Stimulated activated memory B cell treated with anti-CD40 and anti-IgM and Interleukin-4, amounts not matched to agents 10 μg/mL and 1 μg/mL and 100 μg/mL, for 72 hours (primary cell): ENCODE results near the gene CAMK1.

Experiments
- ATAC-seq: fragments of 150-1000 bp; cut with Tn5 transposase; 2 replicates; pipeline ENCODE4 v1.10.0; 2021
- H3K27ac Mint-ChIP-seq: one replicate; pipeline ENCODE4 v1.8.0; 2022; ENCODE audit warnings: mild to moderate bottlenecking, mixed read lengths
- H3K27me3 Mint-ChIP-seq: one replicate; pipeline ENCODE4 v1.8.0; 2022; ENCODE audit warnings: mixed read lengths
- H3K36me3 Mint-ChIP-seq: one replicate; pipeline ENCODE4 v1.8.0; 2022; ENCODE audit warnings: mixed read lengths
- H3K4me1 Mint-ChIP-seq: one replicate; pipeline ENCODE4 v1.8.0; 2022; ENCODE audit warnings: mixed read lengths
- H3K4me3 Mint-ChIP-seq: one replicate; pipeline ENCODE4 v1.8.0; 2022; ENCODE audit warnings: mild to moderate bottlenecking, moderate library complexity, mixed read lengths
- H3K9me3 Mint-ChIP-seq: one replicate; pipeline ENCODE4 v1.8.0; 2022; ENCODE audit warnings: mixed read lengths

The CAMK1 gene

DNA sequence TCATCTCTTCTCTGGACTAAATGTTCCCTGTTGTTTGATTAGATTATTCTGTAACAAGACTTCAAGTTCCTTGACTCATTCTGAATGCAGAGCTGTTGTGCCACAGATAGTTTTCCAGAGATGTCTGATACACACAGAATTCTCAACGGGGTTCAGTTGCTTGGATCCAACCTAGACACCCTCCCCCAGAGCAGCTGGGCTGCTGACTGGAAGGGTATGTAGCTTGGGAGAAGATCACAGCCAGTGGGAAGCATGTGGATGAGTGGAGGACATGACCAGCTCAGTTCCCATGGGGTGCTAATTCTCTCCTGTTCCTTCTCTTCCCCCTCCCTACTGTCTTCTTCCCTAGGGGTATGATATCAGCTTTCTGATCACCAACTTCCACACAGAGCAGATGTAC lies 33.7 kb upstream of the CAMK1 start:
- peaks cover 51% of the 10 kb centered on the region for H3K36me3 Mint-ChIP-seq

DNA sequence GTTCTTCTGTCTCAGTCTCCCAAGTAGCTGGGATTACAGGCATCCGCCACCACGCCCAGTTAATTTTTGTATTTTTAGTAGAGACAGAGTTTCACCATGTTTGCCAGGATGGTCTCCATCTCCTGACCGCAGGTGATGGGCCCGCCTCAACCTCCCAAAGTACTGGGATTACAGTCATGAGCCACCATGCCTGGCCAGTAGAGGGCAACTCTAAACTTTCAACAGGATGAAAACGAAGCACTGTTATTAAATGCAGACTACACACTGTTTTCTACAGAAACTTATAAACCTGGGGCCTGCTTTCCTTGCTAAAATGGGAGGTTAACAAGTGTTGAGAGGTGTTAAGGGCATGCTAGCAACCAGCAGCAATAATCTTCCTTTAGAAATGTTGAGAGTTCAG lies 30.8 kb upstream of the CAMK1 start:
- Mint-ChIP-seq H3K27ac (no peak overlapping the region), H3K4me1 (peaks cover 44% of the 10 kb centered on the region), H3K36me3 (peaks cover 57% of the 10 kb centered on the region), H3K27me3 (no peaks in the 10 kb centered on the region), H3K4me3 (no peak overlapping the region), H3K9me3 (no peaks in the 10 kb centered on the region)
- no peak for ATAC-seq

More for the DNA sequence above, 33.7 kb upstream of the CAMK1 start:
- Mint-ChIP-seq H3K27ac (peak overlapping the region; percentile 72), H3K4me3 (no peak overlapping the region), H3K27me3 (no peaks in the 10 kb centered on the region), H3K9me3 (no peaks in the 10 kb centered on the region), H3K4me1 (peaks cover 45% of the 10 kb centered on the region)
- no peak for ATAC-seq

DNA sequence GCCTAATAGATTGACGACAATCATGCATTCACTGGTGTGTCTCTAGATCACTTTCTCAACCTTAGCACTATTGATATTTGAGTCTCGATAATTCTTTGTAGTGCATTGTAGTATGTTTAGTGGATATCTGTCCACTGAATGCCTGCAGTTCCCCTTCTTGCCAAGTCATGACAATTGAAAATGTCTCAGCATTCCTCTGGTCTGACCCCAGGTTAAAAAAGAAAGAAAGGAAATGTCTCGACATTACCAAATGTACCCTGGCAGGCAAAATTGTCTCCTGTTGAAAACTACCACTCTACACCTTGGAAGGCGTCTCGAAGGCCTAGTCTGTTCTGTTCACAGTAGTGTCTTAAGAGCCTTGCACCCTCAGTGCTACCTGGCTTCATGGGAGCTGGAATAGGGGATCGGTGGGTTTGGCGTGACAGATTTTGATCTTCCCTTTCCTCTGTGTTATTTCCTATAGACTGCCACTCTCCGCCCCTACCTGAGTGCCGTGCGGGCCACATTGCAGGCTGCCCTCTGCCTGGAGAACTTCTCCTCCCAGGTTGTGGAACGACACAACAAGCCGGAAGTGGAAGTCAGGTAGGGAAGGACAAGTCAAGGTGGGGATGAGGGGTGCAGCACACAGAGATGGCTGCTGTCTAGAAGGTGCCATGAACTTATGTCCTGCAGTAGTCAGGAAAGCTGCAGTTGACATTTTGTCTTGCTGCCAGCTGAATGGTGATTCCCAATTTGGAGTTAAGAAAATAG lies 27.6 kb upstream of the CAMK1 start:
- Mint-ChIP-seq H3K36me3 (peaks cover 47% of the 10 kb centered on the region), H3K27me3 (no peaks in the 10 kb centered on the region), H3K4me1 (peaks cover 45% of the 10 kb centered on the region), H3K27ac (peak overlapping the region; percentile 100), H3K9me3 (no peaks in the 10 kb centered on the region), H3K4me3 (no peak overlapping the region)
- ATAC-seq: no peak

DNA sequence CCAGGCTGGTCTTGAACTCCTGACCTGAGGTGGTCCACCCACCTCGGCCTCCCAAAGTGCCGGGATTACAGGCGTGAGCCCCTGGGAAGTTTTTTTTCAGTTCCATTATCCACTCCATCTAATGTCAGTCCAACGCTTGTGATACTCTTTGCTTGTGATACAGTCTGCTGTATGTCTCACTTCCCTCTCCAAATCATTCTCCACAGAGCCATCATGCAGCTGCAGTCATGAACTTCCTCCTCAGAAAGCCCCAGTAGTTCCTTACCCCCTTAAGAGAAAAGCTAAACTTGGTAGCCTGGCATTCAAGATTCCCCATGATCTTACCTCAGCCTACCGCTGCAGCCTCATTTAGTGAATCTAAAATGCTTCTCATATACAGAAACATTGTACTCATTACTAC lies 25.5 kb upstream of the CAMK1 start:
- ATAC-seq: peak; percentile 73
- Mint-ChIP-seq H3K27ac (peak overlapping the region; percentile 100), H3K36me3 (peaks cover 51% of the 10 kb centered on the region), H3K4me3 (peak overlapping the region; percentile 91), H3K9me3 (no peaks in the 10 kb centered on the region), H3K4me1 (peaks cover 63% of the 10 kb centered on the region), H3K27me3 (no peaks in the 10 kb centered on the region)

DNA sequence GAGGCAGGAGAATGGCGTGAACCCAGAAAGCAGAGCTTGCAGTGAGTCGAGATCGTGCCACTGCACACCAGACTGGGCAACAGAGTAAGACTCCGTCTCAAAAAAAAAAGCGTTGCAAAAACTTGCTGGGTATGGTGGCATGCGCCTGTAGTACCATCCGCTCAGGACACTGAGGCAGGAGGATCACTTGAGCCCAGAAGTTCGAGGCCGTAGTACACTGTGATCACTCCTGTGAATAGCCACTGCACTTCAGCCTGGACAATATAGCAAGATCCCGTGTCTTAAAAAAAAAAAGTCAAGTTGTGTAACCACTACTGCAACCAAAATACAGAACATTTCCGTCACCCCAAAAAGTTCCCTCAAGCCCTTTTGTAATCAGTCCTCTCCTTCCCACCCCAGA lies 24.7 kb upstream of the CAMK1 start:
- no peak for ATAC-seq
- Mint-ChIP-seq H3K4me3 (peak overlapping the region; percentile 91), H3K9me3 (no peaks in the 10 kb centered on the region), H3K27me3 (no peaks in the 10 kb centered on the region), H3K27ac (peak overlapping the region; percentile 100), H3K4me1 (peaks cover 68% of the 10 kb centered on the region), H3K36me3 (peaks cover 59% of the 10 kb centered on the region)

DNA sequence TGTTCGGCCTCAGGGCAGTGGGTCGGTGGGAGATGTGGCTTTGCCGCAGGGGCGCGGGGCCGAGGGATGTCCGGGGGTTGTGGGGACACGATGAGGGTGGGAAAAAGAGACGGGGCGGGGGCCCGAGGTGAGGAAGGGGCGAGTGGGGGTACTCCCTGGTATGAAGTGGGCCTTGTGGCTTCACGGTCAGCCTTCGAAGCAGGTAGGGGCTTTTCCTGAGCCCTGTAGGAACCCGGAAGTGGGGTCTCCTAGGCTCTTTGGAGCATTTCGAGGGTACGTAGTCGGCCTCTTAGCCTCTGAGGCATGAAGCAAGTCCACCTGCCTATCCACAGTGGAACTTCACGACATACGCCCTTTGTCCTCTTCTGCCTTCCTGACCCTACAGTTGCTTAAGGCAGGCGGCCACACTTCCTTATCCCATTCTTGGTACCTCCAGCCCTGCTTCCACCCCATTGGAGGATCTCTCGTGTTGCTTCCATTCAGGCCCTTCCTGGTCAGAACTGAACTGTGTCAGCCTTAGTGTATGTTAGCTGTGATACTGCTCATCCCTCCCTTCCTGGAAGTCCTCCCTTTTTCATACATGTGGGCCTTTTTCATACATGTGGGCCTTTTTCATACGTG lies 23.5 kb upstream of the CAMK1 start:
- Mint-ChIP-seq H3K36me3 (peaks cover 67% of the 10 kb centered on the region), H3K4me1 (peaks cover 67% of the 10 kb centered on the region), H3K4me3 (peak overlapping the region; percentile 91), H3K9me3 (no peaks in the 10 kb centered on the region), H3K27ac (peak overlapping the region; percentile 100), H3K27me3 (no peaks in the 10 kb centered on the region)
- peak; percentile 0 for ATAC-seq

DNA sequence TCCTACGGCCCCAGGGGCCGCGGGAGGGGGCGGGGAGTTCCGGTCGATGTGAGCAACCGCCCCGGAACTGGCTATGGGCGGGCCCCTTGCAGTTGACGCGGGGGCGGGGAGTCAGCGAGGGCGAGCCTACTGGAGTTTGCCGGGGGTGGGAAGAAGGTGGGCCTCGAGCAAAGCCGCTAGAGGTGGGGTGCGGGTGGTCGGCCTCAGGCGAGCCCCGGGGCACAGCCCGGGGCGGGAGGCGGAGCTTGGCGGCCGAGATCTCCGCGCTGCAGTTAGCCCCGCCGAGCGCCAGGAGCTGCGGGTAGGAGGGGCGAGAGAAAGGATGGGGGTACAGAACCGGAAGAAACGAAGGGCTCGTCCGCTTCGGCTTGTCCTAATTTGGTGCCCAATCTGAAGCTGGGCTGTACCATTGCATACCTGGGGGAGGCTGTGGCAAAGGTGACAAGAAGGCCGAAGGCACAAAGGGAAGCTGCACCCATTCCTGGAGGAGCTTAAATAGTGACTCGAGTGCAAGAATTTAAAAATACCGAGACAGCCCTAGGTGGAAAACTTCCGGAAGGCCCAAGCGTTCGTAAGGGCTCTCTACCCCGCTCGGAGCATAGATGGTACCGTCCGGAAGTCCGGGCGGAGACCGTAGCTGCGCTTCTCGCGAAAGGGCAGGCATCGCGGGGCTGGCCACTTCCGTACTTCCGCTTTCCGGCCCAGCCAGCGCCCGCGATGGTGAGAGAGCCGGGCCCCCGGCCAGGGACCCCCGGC lies 22.8 kb upstream of the CAMK1 start, which contains the start of the genes ARPC4 and TADA3:
TSS of gene ARPC4 (plus strand) at position 678 of the 756 bp plus-strand sequence. CDS start at position 718, 40 bp downstream.
TSS of gene TADA3 (minus strand) at position 69 of the 756 bp plus-strand sequence. CDS start 1,007 bp downstream, outside the sequence.
- ATAC-seq: peak; percentile 90
- Mint-ChIP-seq H3K4me1 (peaks cover 66% of the 10 kb centered on the region), H3K4me3 (peak within 1 kb of the TSS; percentile 91)

DNA sequence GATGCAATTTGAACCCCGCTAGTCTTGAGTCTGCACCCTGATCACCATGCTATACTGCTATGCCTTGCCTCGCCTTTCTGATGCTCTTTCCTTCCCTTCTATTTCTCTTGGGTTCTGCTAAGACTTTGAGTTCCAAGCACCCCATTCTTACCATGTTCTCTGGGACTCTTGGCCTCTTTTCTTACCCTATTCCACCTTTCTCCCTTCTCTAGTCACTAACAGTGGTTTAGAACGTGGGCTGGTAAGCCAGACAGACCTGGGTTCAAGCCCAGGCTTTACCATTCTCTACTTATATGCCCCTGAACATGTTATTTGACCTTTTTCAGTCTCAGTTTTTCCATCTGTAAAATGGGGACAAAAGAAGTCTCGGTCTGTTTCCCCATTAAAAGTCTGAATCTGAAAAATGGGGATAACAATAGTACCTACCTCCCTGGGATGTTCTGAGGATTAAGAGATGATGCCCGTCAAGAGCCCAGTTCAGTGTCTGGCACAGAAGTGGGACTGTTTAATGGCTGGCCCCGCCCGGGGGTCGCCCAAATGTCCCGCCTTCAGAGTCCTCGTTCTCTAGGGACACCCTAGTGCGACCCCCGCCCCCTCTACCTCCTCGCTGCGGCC lies 22.1 kb upstream of the CAMK1 start:
- H3K4me1 Mint-ChIP-seq: peaks cover 62% of the 10 kb centered on the region

More for the DNA sequence above, 22.8 kb upstream of the CAMK1 start, which contains the start of the genes ARPC4 and TADA3:
- H3K27me3 Mint-ChIP-seq: no peaks in the 10 kb centered on the region
- H3K27ac Mint-ChIP-seq: peak within 1 kb of the TSS; percentile 100
- H3K9me3 Mint-ChIP-seq: no peaks in the 10 kb centered on the region
- H3K36me3 Mint-ChIP-seq: peaks cover 65% of the 10 kb centered on the region

DNA sequence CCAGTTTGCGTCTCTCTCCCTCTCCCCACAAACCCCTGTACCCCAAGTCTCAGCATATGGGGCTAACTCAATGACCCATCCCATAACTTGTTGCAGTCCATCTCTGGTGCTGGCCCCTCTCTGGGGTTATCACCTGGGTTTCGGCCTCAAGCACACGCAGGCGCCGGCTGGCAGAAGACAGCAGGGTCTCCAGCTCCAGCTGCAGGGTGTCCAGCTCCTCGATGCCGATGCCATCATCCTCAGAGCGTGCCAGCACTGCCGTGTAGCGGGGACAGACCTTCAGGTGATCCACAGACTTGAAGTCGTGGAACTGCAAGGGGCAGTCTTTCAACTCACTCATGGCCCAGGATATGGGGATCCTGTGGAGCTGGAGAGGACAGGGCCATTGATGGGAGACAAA lies 21.4 kb upstream of the CAMK1 start:
- peak overlapping the region; percentile 30 for H3K4me3 Mint-ChIP-seq
- no peaks in the 10 kb centered on the region for H3K27me3 Mint-ChIP-seq
- no peak overlapping the region for H3K27ac Mint-ChIP-seq
- peaks cover 57% of the 10 kb centered on the region for H3K4me1 Mint-ChIP-seq
- peaks cover 69% of the 10 kb centered on the region for H3K36me3 Mint-ChIP-seq
- no peaks in the 10 kb centered on the region for H3K9me3 Mint-ChIP-seq
- no peak for ATAC-seq

More for the DNA sequence above, 22.1 kb upstream of the CAMK1 start:
- ATAC-seq: no peak
- no peaks in the 10 kb centered on the region for H3K9me3 Mint-ChIP-seq
- H3K36me3 Mint-ChIP-seq: peaks cover 66% of the 10 kb centered on the region
- no peaks in the 10 kb centered on the region for H3K27me3 Mint-ChIP-seq
- peak overlapping the region; percentile 91 for H3K4me3 Mint-ChIP-seq
- H3K27ac Mint-ChIP-seq: peak overlapping the region; percentile 100

DNA sequence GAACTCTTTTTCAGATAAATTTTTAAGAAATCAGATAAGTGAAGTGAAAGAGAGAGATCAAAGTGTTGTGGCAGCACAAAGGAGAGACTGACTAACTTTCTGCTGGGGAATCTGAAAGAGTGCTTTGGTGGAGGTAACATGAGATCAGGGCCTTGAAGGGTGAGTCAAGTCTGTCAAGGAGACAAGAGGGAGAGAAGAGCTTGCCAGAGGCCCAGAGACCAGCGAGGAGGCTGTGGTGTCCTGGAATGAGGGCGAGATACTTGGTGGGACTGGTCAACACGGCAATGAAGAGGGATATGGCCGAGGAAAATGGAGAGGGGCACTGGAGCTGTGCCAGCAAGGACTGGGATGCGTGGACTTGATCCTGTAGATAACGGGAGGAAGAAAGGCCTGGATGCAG lies 18.0 kb upstream of the CAMK1 start:
- peaks cover 69% of the 10 kb centered on the region for H3K36me3 Mint-ChIP-seq
- peaks cover 35% of the 10 kb centered on the region for H3K4me1 Mint-ChIP-seq
- H3K27ac Mint-ChIP-seq: peak overlapping the region; percentile 64
- no peak for ATAC-seq
- no peak overlapping the region for H3K4me3 Mint-ChIP-seq
- H3K27me3 Mint-ChIP-seq: no peaks in the 10 kb centered on the region
- H3K9me3 Mint-ChIP-seq: no peaks in the 10 kb centered on the region

DNA sequence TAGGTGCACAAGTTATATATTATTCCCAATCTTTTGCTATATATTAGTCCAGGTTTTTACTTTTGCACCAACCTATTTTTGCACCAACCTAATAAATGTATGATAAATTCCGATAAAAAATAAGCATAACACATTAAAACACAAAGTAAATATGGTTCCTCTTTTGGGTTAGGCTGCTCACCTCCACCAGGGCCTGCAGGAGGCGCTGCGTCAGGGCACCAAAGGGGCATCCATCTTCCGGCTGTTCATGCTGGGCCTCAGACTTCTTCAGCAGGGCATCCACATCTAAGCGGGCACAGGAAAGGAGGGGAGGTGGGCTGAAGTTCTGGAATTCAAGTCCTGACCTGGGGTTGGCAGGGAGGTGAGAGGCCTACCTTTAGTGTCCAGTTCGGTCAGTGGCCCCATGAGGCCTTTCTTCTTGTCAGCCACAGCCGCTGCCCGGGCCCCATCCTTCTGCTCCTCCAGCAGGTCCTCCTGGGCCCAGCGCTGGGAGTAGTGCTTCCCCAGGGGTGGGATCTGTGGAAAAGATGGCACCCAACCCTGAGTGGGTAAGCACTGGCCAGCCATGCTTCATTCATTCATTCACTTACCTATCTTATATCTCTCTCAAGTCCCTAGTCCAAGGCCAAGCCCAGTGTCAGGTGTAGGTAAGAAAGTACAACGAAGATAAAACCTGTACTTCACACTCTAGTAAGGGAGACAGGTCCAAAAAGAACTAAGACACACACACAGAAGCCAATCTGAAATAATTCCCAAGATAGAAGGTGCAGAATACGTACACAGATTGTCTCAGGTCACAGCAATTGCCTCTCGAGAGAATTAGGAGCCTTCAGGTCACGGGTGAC lies 17.3 kb upstream of the CAMK1 start:
- H3K27ac Mint-ChIP-seq: peak overlapping the region; percentile 64
- no peaks in the 10 kb centered on the region for H3K27me3 Mint-ChIP-seq
- peaks cover 75% of the 10 kb centered on the region for H3K36me3 Mint-ChIP-seq
- H3K4me1 Mint-ChIP-seq: peaks cover 41% of the 10 kb centered on the region
- H3K4me3 Mint-ChIP-seq: no peak overlapping the region
- no peak for ATAC-seq
- no peaks in the 10 kb centered on the region for H3K9me3 Mint-ChIP-seq

DNA sequence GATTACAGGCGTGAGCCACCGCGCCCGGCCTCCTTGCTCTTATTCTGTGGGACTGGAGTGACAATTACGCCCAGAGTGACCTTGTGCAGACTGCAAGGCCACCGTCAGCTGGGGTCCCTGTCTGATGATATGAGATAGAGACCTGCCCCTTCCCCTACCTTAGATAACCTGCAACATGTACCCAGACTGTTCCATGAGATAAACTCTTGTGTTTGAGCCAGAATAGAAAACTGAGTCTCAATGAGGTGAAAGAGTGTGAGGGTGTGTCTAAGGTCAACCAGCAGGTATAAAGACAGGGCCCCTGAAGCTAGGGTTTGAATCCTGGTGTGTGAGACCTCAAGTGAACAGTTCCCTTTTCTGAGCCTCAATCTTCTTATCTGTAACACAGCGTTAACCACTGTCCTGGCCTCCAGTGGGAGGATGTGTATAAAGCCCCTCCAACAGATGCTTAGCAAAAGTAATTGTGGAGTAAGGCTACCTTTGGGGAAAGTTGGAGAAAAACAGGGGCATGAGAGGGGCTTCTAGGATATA lies 16.5 kb upstream of the CAMK1 start:
- H3K4me1 Mint-ChIP-seq: peaks cover 41% of the 10 kb centered on the region
- no peak overlapping the region for H3K27ac Mint-ChIP-seq
- peaks cover 79% of the 10 kb centered on the region for H3K36me3 Mint-ChIP-seq

DNA sequence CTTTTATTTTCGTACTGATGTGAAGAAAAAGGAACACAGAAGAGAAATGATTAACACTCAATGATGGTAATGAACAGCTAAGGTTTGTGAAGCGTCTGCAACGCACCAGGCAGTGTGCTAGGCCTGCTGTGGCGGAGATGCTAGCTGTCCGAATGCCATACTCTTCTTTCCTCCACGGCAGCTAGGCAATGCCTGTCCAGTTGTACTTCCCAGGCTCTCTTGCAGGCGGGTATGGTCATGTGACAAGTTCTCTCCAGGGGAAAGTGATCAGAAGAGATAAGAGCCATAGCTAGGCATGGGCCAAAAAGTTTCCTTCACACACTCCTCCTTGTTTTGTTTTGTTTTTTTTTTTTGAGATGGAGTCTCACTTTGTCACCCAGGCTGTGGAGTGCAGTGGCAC lies 15.9 kb upstream of the CAMK1 start:
- no peak for ATAC-seq
- peaks cover 81% of the 10 kb centered on the region for H3K36me3 Mint-ChIP-seq
- H3K4me3 Mint-ChIP-seq: no peak overlapping the region
- H3K27ac Mint-ChIP-seq: no peak overlapping the region
- H3K9me3 Mint-ChIP-seq: no peaks in the 10 kb centered on the region
- no peaks in the 10 kb centered on the region for H3K27me3 Mint-ChIP-seq
- H3K4me1 Mint-ChIP-seq: peaks cover 42% of the 10 kb centered on the region

More for the DNA sequence above, 16.5 kb upstream of the CAMK1 start:
- ATAC-seq: no peak
- Mint-ChIP-seq H3K27me3 (no peaks in the 10 kb centered on the region), H3K4me3 (no peak overlapping the region), H3K9me3 (no peaks in the 10 kb centered on the region)

DNA sequence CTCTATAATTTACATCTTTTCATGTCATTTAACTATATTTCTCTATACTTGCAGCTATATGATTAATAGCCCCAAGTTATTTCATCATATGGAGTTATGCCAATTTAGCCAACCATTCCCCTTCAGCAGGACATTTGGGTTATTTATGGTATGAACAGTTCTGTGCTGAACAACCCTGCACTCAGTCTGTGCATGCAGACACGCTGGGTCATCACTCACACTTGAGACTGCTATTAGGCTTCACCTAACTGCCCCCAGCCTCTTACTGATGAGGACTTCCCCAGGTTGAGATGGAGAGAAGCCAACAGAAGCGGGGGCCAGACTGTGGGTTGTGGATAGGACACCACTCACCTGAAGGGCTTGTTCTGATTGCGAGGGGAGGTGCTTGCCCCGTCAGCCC lies 15.2 kb upstream of the CAMK1 start:
- H3K27me3 Mint-ChIP-seq: no peaks in the 10 kb centered on the region
- no peak for ATAC-seq
- H3K9me3 Mint-ChIP-seq: no peaks in the 10 kb centered on the region
- peaks cover 42% of the 10 kb centered on the region for H3K4me1 Mint-ChIP-seq
- no peak overlapping the region for H3K27ac Mint-ChIP-seq
- no peak overlapping the region for H3K4me3 Mint-ChIP-seq
- H3K36me3 Mint-ChIP-seq: peaks cover 78% of the 10 kb centered on the region
